Islet of Langerhans (tissue), 1 donor: ENCODE measurements around the gene BSG.
"Not testable (repeated sequence)": the region's sequence is repeated elsewhere in the genome, so short reads cannot be mapped to it uniquely, and the experiment has no call there.

ENCODE experiments used
- FAIRE-seq: peaks from one replicate; lab custom pipeline; 2011; peaks lifted over from hg19 to GRCh38; lab: Jason Lieb, UNC

BSG gene

DNA sequence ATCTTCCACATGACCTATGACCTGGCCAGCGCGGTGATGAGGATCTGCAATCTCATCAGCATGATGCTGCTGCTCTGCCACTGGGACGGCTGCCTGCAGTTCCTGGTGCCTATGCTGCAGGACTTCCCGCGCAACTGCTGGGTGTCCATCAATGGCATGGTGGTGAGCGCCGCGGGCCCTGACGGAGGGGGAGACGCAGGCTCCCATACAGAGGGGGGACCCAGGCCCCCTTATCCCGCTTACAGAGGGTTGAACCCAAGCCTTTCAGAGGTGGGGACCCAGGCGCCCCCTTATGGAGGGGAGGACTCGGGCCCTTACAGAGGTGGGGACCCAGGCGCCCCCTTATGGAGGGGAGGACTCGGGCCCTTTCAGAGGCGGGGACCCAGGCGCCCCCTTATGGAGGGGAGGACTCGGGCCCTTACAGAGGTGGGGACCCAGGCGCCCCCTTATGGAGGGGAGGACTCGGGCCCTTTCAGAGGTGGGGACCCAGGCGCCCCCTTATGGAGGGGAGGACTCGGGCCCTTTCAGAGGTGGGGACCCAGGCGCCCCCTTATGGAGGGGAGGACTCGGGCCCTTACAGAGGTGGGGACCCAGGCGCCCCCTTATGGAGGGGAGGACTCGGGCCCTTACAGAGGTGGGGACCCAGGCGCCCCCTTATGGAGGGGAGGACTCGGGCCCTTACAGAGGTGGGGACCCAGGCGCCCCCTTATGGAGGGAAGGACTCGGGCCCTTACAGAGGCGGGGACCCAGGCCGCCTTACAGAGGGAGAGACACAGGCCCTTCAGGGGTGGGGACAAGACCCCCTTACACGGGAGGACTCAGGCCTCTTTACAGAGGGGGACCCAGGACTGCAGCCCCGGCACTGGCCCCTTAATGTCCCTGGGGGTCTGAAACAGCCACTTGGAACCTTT is 32.9 kb downstream of the BSG start:
- not testable (repeated sequence) for FAIRE-seq

GRCh38 chr19:607301-608154 is 35.1 kb downstream of the BSG start:
- FAIRE-seq, result no peak

- no peak for FAIRE-seq
Measured at GRCh38 chr19:608155-609003, 36.0 kb downstream of the BSG start.

- FAIRE-seq, result no peak
Measured at GRCh38 chr19:609004-609346, 36.6 kb downstream of the BSG start.

GRCh38 chr19:610071-610800 is 37.8 kb downstream of the BSG start:
- no peak for FAIRE-seq

- no peak for FAIRE-seq
Measured at GRCh38 chr19:610801-611480, 38.5 kb downstream of the BSG start.

GRCh38 chr19:611481-611868 is 39.1 kb downstream of the BSG start:
- FAIRE-seq, result no peak

DNA sequence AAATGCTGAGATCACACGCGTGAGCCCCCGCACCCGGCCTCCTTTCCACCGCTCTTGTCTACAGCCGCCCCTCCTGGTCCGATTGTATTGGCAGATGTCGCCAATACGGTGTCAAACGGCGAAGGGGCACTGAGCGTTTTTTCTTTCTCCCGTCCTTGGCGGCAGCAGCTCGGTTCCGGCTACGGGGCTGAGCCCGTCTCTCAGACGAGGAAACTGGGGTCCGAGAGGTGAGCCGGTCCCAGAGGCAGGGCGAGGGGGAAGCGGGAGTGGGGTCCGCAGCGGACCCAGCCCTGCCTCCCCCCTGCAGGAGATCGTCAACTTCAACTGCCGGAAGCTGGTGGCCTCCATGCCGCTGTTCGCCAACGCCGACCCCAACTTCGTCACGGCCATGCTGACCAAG is 40.5 kb downstream of the BSG start:
- no peak for FAIRE-seq

DNA sequence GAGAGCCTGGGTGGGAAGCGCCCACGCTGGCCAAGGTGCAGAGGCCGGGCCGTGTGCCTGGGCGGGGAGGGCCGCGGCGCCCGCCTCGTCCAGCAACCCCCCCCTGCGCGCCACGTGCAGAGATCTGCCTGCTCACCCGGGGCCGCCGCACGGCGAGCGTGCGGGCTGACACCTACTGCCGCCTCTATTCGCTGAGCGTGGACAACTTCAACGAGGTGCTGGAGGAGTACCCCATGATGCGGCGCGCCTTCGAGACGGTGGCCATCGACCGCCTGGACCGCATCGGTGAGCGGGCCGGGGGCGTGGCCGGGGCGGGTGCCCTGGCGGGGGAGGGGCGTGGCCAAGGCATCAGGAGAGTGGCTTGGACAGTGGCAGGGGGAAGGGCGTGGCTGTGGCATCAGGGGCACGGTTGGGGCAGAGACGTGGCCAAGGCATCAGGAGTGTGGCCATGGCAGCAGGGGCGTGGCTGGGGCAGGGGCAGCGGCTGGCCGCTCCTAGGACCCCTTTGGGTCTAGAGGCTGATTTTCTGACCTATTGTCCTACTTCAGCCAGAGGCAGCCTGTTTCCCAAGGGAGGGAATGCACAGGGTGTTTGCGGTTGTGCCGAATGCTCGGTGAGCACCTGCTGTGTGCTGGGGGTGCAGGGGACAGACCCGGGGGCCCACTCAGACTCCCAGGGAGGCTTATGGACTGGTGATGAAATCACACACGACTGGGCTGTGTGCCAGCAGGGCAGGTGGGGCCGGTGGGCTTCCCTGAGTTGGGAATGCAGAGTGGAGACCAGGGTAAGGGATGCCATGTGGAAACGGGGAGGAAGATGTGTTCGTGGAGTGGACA is 41.6 kb downstream of the BSG start:
- no peak for FAIRE-seq

DNA sequence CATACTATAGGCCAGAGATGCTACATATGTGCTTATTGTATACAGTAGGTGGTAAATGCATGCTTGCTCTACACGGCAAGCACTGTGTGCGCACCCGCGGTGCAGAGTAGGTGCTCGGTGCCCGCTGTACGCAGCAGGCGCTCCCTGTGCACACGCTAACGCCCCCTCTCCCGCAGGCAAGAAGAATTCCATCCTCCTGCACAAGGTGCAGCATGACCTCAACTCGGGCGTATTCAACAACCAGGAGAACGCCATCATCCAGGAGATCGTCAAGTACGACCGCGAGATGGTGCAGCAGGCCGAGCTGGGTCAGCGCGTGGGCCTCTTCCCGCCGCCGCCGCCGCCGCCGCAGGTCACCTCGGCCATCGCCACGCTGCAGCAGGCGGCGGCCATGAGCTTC is 43.2 kb downstream of the BSG start:
- no peak for FAIRE-seq

DNA sequence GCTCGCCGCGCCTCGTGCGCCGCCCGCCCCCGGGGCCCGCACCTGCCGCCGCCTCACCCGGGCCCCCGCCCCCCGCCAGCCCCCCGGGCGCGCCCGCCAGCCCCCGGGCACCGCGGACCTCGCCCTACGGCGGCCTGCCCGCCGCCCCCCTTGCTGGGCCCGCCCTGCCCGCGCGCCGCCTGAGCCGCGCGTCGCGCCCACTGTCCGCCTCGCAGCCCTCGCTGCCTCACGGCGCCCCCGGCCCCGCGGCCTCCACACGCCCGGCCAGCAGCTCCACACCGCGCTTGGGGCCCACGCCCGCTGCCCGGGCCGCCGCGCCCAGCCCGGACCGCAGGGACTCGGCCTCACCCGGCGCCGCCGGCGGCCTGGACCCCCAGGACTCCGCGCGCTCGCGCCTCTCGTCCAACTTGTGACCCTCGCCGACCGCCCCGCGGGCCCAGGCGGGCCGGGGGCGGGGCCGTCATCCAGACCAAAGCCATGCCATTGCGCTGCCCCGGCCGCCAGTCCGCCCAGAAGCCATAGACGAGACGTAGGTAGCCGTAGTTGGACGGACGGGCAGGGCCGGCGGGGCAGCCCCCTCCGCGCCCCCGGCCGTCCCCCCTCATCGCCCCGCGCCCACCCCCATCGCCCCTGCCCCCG is 43.8 kb downstream of the BSG start:
- no peak for FAIRE-seq

DNA sequence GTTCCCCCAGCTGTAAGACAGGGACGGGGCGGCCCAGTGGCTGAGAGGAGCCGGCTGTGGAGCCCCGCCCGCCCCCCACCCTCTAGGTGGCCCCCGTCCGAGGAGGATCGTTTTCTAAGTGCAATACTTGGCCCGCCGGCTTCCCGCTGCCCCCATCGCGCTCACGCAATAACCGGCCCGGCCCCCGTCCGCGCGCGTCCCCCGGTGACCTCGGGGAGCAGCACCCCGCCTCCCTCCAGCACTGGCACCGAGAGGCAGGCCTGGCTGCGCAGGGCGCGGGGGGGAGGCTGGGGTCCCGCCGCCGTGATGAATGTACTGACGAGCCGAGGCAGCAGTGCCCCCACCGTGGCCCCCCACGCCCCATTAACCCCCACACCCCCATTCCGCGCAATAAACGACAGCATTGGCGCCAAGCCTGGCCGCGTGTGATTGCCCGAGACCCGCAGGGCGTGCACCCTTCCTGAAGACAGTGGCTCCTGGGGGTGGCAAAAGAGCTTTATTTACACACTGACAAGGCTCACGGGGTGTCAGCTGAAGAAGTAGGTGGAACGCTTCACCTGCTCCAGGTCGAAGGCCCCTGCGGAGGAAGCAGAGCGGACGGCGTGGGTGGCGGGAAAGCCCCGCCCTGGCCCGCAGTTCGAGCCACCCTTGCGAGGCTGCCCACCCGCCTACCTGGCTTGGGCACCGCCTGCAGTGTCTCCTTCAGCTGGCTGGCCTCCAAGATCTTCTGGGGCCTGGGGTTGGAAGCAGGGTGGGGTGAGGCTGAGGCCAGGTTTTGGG is 44.5 kb downstream of the BSG start:
- no peak for FAIRE-seq

DNA sequence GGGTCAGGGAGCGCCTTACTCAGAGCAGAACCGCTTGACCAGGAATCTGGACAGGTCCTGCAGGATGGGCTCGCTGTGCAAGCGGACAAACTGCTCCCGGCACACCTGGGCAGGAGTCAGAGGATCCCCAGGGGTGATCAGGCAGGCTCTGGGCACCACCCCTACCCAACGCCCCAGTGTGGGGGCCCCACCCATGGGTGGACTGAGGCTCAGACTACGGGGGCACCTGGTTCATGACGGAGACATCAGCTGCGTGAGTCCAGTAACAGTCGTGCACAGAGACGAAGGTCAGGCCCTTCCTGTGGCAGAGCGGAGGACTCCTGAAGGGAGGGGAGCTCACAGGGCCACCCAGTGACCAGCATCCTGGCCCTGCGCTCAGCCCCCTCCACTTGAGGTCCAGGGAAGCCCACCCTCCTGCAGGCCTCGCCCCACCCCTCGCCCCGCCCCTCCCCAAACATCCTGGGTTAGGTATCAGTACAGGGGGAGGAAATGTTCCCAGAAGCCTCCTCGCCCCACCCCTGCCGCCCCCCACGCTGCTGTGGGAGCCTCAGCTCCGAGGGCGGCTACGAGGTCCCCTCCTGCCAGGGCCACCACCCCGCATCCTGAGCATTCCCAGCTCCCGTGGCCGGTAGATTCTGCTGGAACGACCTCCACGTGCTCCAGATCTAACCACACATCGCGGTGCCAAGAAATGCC is 45.3 kb downstream of the BSG start:
- FAIRE-seq, result no peak

GRCh38 chr19:618247-618619 is 45.8 kb downstream of the BSG start:
- no peak for FAIRE-seq

DNA sequence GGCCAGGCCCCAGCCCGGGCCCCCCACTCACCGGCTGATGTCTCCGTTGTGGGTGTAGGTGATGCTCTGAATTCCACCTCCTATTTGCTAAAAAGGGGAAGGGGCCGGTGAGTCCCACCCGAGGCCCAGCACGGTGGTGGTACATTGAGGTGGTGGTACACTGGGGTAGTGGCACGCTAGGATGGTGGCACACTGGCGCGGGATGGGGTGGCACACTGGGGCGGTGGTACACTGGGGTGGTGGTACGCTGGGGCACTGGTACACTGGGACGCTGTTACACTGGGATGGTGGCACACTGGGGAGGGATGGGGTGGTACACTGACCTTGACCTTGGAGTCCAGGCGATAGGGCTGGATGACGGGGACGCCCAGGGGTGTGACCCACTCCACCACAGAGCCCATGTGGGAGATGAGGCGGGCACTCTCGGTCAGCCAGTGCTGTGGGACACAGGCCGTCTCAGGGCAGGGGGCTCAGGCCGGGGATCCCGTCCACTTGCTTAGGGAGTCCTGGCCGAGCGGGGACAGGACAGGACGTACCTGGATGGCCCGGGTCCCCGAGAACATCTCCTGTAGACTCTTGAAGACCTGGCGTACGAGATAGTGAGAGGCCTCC is 46.4 kb downstream of the BSG start:
- no peak for FAIRE-seq

DNA sequence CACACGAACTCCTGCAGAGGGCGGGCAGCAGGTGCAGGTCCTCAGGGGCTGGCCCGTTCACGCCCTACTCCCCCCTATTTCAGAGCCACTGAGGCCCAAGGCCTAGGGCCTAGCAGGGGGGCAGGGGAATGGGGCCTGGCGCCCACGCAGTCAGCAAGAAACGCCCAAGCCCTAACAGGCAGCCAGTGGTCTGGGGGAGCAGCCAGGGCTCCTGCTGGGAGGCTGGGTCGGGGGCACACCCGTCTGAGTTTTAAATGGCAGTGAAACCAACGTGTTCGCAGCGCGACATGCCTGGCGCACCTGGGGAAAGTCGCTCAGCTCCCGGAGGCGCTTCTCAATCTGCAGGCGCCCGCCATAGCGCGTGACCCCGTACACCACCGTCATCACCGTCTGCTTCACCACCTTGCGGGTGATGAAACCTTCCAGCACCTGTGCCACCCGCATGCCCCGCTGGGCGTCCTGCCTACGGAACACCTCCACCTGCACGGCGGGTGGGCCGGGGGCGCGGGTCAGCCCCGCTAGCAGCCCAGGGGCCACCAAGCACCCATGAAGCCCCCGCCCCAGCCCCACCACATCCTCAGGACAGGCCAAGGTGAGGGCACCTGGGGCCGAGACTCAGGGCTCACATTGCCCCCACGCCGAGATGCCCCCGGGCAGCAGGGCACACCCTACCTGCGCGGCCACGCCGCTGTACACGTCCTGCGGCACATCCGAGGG is 47.0 kb downstream of the BSG start:
- no peak for FAIRE-seq

- no peak for FAIRE-seq
Measured at GRCh38 chr19:620166-620862, 47.9 kb downstream of the BSG start.
